ENCODE data around the gene RAP1GDS1.

RAP1GDS1 gene, protein sequence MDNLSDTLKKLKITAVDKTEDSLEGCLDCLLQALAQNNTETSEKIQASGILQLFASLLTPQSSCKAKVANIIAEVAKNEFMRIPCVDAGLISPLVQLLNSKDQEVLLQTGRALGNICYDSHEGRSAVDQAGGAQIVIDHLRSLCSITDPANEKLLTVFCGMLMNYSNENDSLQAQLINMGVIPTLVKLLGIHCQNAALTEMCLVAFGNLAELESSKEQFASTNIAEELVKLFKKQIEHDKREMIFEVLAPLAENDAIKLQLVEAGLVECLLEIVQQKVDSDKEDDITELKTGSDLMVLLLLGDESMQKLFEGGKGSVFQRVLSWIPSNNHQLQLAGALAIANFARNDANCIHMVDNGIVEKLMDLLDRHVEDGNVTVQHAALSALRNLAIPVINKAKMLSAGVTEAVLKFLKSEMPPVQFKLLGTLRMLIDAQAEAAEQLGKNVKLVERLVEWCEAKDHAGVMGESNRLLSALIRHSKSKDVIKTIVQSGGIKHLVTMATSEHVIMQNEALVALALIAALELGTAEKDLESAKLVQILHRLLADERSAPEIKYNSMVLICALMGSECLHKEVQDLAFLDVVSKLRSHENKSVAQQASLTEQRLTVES

DNA sequence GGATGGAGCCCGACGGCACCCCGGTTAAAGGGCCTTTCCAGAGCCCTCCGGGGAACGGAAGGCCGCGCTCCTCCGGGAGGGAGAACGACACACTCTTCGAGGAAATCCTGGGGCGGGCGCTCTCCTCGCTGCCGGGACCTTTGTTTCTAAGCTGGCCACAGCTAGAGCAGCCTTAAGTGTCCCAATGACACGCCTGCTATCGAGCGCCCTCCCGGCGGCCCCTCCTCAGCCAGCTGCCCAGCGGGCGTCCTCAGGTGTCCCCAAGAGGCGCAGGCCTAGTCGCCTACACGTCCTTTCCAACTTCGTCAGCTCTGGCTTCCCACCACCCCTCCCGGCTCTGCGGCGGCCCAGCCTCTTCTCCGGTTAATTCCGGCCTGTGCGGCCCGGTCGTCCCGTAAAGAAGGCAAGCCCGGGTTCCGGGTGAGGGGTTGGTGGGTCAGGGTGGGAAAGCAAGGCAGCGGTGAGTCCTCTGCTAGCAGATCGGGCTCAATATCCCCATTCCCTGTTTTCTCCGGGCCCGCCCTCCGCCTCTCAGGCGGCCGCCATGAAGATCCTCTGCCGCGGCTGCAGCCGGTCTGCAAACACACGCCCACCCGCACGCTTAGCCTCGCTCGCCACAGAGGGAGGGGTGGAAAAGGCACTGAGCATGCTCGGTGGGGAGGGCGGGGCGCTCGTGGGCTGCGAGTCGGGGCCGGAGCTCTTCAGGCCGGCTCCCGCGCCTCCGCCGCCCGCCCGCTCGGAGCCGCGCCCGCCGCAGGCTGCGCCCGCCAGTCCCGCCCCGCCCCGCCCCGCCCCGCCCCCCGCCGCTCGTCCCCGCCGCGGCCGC lies at the start of gene RAP1GDS1:
RAP1GDS1 (plus strand) TSS at position 806 of the 826 bp plus-strand sequence. CDS start 182 bp downstream, outside the sequence.
- DNase-seq, result peak; percentile 77

DNA sequence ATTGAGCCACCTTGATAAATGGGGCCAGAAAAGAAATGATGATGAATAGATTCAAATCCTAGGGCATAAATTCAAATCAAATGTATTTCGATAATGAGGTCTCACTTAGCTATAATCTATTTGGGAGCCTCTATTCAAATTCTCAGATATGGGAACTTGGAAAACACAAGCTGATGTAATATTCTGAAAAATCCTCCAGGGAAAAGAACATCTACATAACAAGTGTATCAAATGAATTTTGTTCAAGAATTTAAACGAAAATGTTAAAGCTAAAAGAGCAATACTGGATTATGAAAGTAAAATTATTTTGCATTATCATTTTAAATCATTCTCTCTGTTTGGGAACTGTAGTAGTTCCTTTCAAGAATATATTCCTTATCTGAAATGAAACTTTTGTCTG lies 38.9 kb upstream of the RAP1GDS1 start:
- DNase-seq, result no peak

DNA sequence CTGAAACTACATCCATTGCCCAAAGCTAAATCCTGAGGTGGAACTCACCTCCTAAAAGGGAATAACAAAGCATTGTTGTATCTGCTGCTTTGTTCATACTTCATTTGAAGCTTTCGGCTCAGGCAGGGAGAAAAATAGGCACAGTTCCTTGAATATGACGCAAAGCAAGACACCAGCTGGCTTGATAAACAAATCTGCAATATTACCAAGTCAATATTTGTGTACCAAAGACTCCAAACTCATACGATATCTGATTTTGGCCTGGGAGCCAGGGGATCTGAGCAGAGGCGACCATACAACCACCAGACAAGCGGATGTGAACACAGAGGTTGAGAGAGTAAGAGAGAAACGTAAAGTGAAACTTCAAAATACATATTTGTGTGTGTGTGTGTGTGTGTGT lies 34.8 kb upstream of the RAP1GDS1 start:
- DNase-seq, result no peak

DNA sequence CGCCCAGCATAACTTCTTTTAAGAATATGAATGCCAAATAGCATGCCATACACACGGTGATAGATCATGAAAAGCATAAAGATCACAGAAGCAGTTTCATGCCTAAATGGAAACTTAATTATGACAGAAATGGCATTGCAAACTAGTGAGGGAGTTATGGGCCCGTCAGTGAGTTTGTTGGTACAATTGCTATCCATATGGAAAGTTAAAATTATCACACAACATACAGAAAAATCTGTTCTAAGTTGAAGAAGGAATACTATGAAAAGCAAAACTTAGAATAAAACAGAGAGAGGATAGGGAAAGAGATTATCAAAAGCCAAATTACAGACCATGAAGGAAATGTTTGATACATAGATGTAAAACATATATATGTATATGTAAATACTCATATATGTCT lies 30.2 kb upstream of the RAP1GDS1 start:
- no peak for DNase-seq

DNA sequence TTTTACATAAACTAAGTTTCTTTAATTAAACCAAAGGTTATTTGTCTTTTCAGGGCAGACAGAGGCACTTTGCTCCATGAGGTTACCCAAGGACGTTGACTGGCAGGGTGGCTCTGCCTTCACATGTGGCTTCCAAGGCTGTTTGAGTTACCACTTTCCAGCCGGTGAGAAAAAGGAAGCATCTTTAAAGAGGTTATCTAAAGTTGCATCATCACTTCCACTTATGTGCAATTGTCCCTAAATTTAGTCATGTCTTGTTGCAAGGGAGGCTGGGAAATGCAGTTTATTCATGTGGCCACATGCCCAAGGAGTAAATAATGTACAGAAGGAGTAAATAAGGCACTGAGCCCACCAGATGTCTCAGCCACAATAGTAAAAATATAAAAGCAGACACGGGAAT lies 29.0 kb upstream of the RAP1GDS1 start:
- peak; percentile 90 for DNase-seq

DNA sequence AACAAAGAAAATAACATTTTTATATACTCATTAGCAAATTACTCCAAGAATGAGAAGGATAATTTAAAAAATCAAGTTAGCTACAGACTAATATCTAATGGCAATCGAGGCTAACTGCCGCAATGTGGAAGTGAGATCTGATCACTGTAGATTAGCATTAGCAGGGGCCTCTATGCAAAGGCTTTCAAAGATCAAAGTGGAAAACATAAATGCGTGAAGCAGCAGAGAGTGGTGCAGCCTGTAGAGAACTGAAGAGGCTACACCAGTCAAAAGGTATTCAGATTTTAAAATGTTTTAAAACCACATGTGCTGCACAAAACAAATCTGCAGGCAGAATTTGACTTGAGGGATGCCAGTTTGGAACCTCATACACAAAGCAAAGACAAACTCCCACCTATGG lies 24.0 kb upstream of the RAP1GDS1 start:
- no peak for DNase-seq

DNA sequence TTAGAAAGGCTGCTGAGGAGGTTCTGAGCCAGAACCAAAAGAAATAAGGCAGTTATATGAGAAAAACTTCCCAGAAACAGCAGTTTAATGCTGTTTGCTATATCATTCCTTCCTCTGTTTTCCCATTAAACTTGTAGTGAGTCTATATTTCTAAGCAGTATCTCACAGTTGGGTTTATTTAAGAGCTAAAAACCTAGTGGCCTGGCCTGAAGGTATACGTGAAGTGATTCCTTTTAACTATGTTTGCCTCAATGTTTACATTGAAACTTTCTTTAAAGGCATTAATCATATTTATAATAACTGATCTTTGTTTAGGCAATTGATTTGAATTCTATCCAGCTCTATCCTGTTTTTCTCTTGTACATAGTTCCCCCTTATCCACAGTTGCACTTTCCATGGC lies 19.1 kb upstream of the RAP1GDS1 start:
- DNase-seq, result no peak

DNA sequence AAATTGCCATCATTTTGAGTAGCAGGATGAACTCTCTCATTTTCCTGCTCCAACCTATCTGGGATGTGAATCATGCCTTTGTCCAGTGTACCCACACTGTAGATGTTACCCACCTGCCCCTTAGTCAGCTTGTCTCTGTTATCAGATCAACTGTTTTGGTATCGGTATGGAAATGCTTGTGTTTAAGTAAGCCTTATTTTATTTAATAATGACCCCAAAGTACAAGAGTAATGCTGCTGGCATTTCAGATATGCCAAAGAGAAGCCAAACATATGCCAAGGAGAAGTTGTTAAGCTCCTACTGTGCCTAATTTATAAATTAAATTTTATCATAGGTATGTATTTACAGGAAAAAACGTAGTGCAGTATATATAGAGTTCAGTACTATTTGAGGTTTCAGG lies 18.6 kb upstream of the RAP1GDS1 start:
- DNase-seq, result no peak

DNA sequence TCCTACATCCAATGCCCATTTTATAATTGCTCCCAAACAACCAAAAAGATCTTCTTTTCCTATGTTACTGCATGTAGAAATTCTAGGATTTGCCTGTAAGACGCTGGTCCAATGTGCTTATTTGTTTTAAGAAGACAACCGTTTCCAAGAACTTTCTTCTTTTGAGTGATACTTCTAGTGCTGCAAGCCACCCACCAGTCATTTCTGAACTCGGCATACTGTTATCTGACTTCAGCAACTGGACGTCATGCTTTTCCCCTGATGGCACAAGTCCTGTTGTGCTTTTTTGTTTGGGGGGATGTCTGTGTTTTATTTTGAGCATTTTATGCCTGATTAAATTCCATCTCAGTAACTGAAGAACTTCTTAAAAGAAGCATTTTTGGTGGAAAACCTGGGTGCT lies 16.0 kb upstream of the RAP1GDS1 start:
- no peak for DNase-seq

DNA sequence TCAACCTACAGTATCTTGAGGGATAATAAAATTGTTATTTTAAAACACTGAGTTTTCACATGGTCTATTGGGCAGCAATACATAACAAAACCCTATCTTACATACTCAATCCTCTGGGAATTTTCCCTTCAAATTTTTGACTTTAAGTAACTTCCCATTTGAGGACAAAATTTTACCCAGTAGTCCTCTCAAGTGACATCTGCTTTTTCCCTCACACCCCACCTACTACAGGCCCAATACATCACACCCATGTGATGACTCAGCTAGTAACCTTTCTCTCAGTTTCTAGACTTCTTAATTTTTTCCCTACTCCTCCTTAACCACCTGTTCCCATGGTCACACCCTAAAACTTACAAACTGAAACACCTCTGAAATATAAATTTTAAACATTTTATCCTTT lies 12.2 kb upstream of the RAP1GDS1 start:
- no peak for DNase-seq

DNA sequence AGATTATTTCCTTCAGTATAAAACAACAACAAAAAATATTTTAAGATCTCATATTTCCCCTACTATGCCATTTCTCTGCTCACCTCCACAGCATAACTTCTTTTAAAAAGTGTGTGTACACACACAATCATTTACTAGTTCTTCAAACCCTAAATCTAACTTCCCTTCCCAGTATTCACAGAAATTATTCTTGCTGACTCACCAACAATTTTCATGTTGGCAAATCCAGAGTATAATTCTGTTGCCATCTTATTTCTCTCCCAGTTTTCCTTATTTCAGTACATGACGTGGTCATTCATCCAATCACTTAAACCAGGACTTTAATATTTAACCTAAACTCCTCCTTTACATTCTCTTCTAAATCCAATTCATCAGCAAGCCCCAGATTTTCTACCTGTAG lies 11.4 kb upstream of the RAP1GDS1 start:
- DNase-seq, result no peak

DNA sequence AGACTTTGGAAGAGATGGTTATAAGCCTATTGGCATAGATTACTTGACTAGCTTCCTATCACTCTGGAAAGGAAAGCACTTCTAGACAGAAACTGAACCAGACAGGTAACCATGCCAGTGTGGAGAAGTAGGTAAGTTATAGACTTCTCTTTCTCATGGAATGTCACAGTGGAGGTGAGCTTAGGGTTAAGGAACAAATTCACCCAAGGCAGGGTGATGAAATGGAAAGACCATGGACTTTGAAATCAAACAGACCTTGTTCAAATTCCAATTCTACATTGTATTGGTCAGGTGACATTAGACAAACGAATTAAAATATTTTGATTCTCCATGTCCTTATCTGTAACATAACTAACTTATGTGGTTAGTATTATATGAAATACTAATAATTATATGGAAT lies 7.7 kb upstream of the RAP1GDS1 start:
- no peak for DNase-seq

DNA sequence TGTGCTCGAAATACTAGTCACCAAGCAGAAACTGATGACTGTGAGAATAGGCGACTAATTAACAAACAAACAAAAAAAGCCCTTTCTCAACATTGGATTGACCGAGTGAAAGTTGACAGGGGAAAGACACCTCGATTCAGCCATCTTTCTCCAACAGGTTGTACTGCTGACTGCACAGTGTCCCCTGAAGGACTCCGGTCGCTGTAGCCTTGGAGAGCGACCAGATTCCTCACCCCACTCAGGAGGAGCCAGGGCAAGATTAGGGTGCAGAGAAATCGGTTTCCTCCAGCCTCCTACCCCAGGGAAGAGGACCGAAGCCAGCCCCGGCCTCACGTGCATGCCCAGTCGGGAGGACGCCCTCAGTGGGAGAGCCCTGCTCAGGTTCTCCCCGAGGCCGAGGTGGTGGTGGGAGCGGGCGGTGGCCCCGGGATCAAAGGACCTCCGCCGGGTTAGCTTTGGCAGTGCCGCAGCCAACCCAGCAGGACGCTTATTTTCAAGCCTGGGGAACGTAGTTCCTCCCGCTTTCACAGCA lies 1.1 kb upstream of the RAP1GDS1 start:
- DNase-seq, result peak; percentile 41

DNA sequence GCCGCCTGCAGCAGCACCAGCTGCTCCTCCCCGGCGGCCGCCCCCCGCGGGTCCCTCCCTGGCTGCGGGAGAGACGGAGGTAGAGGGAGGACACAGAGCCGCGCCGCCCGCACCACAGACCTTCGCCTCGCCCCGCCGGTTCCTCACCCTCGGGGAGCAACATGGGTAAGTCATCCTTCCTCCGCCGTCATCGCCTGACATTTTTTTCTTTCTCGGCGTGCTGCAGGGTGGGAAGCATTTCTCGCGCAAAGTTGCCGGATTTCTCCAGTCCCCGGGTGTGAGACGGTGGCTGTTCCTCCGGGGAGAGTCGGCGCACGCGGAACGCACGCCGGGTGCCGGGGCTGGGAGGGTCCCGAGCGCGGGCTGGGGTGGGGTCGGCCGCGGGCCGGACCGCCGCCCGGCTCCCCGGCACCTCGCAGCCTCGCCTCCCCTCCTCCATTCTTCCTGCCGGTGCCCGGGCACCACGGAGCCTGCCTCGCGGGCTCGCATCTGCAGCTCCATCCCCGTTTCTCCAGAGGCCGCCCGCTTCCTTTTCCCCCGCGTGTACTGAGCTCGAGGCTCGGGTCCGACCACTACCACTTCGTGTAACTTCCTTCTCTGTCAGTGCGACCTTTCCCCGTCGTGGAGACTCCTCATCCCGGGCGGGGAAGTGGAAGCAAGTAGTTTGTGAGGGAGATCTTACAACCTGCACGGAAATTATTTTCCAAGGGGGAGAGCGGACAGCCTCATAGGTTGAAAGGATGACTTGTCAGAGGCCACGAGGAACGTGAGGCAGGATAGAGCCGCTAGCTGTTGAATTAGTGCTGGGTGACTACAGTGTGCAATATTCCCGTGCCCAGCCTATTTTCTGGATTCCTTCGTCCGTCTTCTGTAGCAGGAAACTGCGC lies 464 bp downstream of the RAP1GDS1 start:
- DNase-seq, result peak; percentile 17

DNA sequence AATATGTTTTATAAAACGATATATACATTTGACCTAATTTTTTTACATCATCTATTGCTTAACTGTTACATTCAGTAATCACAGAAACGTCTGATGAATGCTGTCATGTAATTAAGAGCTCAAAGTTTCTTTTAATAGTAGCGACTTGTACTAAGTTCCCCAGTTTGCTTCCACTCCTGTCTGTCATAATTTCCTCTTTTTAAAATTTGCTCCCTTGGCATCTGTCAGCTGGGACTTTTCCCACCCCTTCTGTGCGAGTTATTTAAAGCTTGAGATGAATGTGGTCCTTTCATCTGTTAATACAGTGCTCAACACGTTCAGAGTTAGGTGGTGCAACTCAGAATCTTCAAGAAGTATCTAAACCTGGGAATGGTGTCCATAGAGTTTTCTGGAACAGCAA lies 1.2 kb downstream of the RAP1GDS1 start:
- peak; percentile 36 for DNase-seq

DNA sequence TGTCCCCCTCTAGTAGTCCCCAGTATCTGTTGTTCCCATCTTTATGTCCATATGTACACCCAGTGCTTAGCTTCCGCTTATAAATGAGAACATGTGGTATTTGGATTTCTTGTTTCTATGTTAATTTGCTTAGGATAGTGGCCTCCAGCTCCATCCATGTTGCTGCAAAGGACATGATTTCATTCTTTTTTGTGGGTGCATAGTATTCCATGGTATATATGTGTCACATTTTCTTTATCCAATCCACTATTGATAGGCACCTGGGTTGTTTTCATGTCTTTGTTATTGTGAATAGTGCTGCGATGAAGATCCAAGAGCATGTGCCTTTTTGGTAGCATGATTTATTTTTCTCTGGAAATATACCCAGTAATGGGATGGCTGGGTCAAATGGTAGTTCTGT lies 6.3 kb downstream of the RAP1GDS1 start:
- no peak for DNase-seq

DNA sequence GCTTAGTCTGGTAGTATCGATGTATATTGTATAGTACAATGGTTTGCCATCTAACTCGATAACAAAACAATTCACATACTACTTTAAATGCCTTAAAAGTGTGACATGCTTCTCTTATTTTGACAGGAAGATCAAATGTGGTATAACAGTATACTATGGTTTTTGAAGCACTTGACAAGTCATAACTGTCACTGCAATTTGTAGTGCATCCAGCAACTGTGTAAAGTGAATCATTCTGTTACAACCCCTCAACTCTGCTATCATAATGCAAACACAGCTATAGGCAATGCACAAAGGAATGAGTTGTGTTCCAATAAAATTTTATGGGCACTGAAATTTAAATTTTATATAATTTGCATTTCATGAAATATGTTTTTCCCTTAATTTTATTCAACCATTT lies 14.0 kb downstream of the RAP1GDS1 start:
- DNase-seq, result no peak

DNA sequence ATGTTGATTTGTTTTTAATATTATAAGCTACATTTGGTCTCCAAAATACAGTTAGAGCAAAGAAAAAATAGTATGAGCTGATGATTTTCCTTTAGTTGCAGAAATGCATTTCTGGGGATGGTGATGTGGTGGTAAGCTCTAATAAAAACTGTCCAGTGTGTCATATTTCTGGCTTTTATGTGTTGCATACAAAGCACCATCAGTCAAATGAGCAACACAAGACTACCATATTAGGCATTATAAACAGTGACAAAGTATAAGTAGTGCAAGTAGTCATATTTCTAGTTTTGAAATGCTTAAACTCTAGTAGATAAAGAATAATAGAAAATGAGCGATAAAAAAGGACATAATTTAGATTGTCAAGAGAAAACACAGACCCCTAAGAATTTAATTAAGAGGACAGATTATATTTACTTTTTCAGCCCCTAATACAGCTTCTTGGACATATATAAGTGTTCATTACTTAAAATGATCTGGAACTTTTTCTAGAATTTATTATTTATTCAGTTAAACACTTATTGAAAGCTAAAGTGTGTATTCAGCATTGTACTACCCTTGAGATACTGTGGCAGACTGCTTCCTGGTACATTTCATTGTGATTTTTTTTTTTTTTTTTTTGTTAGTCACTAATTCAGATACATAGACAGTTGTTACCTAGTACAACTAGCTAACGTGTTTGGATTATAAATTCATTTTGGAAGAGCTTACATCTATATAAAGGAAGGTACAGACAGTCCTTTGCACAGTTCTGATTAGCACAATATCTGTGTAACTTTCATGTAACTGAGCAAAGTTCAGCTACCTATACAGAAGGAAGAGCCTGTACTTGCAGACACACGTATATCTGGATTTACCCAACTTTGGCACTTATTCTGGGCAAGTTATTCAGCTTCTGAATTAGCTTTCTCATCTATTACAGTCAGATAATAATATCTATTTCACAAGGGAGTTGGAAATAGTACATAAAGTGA lies 22.3 kb downstream of the RAP1GDS1 start:
- DNase-seq, result no peak

DNA sequence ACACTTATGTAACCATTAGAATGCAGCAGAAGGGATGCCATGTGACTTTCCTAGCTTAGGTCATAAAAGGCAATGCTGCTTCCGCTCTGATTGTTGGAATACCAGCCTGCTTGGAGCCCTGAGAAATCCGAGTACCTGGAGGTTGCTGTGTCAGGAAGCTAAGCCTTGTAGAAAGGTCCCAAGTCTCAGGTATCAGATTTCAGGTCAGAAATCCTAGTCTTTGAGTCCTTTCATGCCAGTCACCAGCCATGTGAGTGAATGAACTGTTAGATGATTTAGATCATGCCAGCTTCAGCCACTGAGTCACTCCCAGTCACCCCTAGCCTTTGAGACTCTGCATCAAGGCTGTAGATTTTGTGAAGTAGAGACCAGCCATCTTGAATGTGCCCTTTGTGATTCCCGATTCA lies 23.5 kb downstream of the RAP1GDS1 start:
- no peak for DNase-seq

DNA sequence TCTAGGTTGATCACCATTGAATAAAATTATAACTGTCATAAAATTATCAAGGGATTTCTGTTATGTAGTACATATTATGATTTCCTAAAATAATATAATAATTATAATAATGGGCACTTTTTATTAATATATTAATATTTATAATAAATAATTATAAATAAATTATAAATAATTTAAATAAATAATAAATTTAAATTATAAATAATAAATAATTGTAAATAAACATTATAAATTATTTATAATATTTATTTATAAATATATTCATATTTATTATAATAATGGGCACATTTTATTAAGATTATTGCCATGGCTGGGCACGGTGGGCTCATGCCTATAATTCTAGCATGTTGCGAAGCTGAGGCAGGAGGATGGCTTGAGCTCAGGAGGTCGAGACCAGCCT lies 24.5 kb downstream of the RAP1GDS1 start:
- DNase-seq, result no peak

DNA sequence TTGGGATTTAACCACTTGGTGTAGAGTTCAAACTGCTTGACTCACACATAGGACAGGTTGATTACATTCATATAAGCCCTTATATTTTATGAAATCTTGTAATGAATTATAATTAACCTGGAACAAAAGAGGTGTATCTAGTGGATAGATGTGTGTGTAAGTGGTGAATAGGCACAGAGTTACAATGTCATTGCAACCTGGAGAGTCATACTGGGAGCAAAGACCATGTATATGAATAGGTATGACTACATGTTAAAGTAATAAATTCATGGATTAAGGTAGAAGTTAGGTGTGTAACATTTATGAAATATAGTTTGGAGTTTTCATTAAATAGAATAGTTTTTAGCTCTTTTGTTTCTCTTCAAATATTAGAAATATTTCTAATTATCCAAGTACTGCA lies 26.1 kb downstream of the RAP1GDS1 start:
- DNase-seq, result no peak

Measured in GF-D8 (cell line).